Effector memory CD4-positive, alpha-beta T cell (primary cell): ENCODE measurements around the gene ACE.
A peak's percentile ranks its signal among the peaks of the same experiment; 100 is the strongest.

Experiments
- DNase-seq, 3 donors: peaks; one replicate each; pipeline ENCODE4 v3.0.0-alpha.2; 2020
- H3K27ac ChIP-seq: 2 replicates; pipeline ENCODE4 v1.7.0; 2013; ENCODE audit warnings: mild to moderate bottlenecking, low read length, moderate library complexity; ENCODE audit not compliant: insufficient read depth, poor library complexity, severe bottlenecking
- H3K27me3 ChIP-seq: replicated peaks from 2 replicates; pipeline ENCODE4 v1.7.0; 2013; ENCODE audit warnings: mild to moderate bottlenecking, low read length; ENCODE audit not compliant: insufficient read depth, control insufficient read depth, poor library complexity, severe bottlenecking
- H3K36me3 ChIP-seq: 2 replicates; pipeline ENCODE4 v1.7.0; 2013; ENCODE audit warnings: mild to moderate bottlenecking, low read length, moderate library complexity; ENCODE audit not compliant: control insufficient read depth, insufficient read depth
- H3K4me1 ChIP-seq: 2 replicates; pipeline ENCODE4 v1.7.0; 2013; ENCODE audit warnings: low read length, mild to moderate bottlenecking; ENCODE audit not compliant: control insufficient read depth, insufficient read depth, poor library complexity, severe bottlenecking
- H3K4me3 ChIP-seq: 2 replicates; pipeline ENCODE4 v1.7.0; 2013; ENCODE audit warnings: low read length, low read depth, mild to moderate bottlenecking; ENCODE audit not compliant: insufficient read depth, poor library complexity, severe bottlenecking
- H3K9me3 ChIP-seq: 2 replicates; pipeline ENCODE4 v1.7.0; 2013; ENCODE audit warnings: mild to moderate bottlenecking, low read length, moderate library complexity; ENCODE audit not compliant: control insufficient read depth

ACE gene

DNA sequence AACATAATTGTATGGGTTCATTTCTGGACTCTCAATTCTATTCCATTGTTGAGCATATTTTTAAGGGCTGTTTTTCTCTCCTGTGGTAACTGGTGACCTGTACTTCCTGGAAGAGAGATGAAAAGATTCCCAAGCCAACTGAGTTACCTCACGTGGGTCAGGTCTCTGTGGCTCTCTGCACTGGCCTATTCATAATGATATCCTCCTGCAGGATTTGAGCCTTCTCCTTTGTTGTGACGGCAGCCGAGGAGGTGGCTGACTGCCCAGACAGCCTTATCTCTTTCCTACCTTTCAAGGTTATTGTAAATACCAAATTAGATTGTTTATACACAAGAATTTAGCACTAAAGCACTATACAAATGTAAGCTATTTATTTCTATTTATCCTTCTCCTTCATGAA, 2.7 kb upstream of the ACE start:
- Histone ChIP-seq H3K9me3 (no peaks in the 10 kb centered on the region), H3K27me3 (peaks cover 5% of the 10 kb centered on the region), H3K4me3 (no peak overlapping the region), H3K27ac (no peak overlapping the region), H3K4me1 (peaks cover 20% of the 10 kb centered on the region), H3K36me3 (no peaks in the 10 kb centered on the region)
- no peak for DNase-seq

DNA sequence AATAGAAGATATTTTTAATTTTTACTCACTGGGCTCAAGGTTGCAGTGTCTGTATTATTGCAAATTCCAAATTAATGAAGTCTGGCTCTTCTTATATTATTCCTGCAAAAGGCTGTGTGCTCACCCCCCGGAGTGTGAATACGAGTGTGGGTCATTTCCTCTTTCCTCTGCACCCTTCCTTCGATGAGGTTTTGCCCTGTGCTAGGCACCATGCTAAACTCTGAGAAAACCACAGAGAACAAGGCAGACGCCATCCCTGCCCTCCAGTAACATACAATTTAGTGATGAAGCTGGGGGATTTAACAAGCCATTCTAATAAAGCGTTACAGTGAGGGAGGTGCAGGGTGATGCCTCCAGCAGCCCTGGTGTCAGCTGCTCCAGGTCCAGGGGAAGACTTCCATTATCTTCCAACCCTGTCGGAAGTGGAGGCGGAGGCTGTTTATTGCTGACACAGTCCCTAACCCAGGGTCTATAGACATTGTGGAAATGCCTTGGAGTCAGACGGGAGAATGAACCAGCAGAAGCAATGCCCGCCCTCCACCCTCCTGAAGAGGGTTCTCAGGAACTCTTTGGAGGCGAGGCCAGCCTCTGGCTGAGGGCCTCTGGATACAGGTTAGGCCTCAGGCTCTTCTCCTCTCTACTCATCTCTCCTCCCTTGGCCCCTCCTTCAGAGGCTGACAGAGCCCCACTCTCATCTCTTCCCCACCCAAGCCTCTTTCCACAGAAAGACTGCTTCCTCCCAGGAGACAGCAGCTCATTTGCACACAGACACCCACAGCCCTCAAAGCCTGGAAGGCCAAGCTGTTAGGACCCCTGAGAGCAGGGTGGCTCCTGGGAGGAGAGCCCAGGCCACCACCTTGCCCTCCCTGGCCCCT, 2.0 kb upstream of the ACE start:
- H3K4me1 ChIP-seq: peaks cover 20% of the 10 kb centered on the region
- DNase-seq: no peak
- H3K27me3 ChIP-seq: peaks cover 5% of the 10 kb centered on the region
- H3K27ac ChIP-seq: no peak overlapping the region
- no peak overlapping the region for H3K4me3 ChIP-seq
- H3K36me3 ChIP-seq: no peaks in the 10 kb centered on the region
- no peaks in the 10 kb centered on the region for H3K9me3 ChIP-seq

DNA sequence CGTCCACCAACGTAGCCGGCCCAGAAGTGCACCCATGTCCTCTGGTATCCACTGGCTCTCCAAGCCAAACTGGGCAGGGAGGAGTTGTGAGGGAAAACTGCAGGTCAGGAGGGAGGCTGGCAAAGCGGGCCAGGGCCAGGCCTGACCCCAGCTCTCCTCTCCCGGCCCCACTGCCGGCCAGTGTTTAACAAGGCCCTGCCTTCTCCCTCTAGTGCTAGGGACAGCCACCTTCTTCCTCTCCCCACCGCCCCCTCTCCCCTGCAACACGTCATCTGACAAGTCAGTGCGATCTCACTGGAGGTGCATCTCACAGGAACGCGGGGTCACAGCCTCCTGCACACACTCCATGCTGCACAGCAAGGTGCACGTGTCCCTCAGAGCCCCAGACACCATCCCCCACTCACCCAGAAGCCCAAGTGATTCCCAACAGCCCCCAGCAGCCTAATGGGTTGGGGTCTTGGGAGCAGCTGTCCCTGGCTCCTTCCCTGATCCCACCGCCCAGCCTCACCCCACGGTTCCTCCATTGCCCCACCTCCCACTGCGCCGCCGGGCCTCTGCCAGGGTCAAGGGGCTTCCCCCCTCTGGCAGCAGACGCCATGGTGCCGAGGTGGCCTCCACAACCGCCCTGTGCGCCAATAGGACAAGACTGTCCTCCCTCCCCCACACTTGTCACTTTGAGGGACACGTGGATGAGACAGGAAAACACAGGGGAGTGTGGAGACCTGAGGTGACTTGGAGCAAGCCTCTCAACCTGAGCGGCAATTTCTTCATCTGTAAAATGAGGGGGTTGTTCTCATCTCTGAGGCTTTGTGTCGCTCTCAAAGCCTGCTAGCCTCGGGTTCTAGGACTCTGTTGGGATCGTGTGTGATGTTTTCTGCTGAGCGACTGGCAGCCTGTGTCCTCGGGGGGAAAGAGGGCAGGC, 1.1 kb upstream of the ACE start:
- no peak overlapping the region for H3K27ac ChIP-seq
- H3K27me3 ChIP-seq: peaks cover 5% of the 10 kb centered on the region
- H3K4me3 ChIP-seq: peak overlapping the region; percentile 64
- no peaks in the 10 kb centered on the region for H3K36me3 ChIP-seq
- DNase-seq: no peak
- peaks cover 20% of the 10 kb centered on the region for H3K4me1 ChIP-seq
- H3K9me3 ChIP-seq: no peaks in the 10 kb centered on the region

DNA sequence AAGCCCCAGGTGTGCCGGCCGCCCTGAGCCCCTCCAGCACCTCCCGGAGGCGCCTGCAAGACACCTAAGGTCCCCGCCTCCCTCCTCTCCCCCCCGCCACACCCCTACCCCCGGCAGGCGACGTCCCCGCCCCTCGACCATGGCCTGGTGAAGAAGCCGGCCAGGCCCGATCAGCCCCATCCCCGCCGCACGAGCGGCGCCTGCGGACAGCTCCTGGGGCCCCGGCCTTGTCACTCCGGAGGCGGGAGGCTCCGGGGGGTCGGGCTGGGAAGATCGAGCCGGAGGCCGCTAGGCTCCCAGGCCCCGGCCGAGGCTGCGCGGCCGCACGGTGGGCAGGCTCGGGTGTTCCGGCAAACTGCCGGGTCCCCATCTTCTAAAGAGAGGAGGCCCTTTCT, 405 bp upstream of the ACE start:
- peak in 2 of 3 donors; percentile 1 to 3 for DNase-seq
- Histone ChIP-seq H3K9me3 (no peaks in the 10 kb centered on the region), H3K27ac (no peak overlapping the region), H3K4me3 (peak overlapping the region; percentile 64), H3K27me3 (peaks cover 5% of the 10 kb centered on the region), H3K4me1 (peaks cover 20% of the 10 kb centered on the region), H3K36me3 (no peaks in the 10 kb centered on the region)

DNA sequence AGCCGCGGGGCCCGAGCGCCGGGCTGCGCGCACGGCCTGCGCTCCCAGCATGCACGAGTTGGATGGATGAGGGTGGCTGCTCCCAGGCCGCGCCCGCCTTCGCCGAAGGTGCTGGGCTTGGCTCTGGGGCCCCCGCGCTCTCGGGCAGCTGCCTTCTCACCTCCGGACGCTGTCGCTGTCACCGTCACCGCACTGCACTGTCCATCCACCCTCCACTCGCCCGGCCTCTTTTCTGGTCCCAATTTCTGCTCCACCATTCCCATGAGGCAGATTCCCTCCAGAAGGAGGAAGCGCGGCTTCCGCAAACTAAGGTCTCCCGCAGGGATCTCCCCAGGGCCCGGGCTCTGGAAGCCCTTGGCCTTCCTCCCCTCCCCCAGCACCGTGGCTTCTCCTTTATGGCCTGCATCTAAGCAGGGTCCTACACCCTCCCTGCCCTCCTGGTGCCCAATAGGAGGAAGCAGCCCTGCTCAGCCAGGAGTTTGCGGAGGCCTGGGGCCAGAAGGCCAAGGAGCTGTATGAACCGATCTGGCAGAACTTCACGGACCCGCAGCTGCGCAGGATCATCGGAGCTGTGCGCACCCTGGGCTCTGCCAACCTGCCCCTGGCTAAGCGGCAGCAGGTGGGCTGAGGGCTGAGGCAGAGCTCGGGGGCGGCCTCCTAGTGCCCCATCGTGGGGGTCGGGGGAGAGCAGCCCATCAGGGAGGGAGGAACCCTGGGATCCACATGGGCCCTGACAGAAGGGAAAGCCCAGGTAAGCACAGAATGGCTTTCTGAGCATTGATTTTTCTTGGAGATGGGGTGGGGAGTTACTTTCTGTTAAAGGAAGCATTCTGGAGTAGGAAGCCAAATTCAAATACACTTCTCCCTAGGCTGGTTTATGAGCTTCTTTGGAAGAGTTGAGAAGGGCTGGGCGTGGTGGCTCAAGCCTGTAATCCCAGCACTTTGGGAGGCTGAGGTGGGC, 899 bp downstream of the ACE start:
- no peak for DNase-seq
- peak overlapping the region; percentile 64 for H3K4me3 ChIP-seq
- H3K27me3 ChIP-seq: peaks cover 5% of the 10 kb centered on the region

DNA sequence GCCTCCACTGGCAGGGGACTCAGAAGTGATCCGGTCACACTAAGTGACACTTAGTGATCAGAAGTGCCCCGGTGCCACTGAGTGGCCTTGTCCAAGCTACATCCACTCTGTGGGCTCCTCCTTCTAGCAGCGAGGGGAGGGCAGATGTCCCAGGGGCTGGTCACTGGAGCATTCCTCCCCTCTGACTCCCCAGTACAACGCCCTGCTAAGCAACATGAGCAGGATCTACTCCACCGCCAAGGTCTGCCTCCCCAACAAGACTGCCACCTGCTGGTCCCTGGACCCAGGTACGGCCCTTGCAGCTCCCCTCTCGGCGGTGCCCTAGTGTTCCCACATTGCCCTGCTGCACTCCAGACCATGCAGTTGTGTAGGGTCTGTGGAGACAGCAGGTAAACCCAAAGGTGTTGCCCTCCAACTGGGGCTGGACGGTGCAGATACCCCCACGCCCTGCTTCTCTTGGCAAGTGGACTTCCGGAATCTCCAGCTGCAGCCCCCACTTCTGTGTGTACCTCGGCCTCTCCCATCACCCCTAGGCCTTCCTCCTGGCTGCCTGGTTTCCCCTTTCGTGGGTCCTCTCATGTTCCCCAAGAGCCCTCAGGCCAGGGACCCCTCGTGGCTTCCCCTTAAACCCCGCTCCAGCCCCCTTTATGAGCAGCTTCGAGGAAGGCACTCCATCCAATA, 2.1 kb downstream of the ACE start:
- H3K9me3 ChIP-seq: no peaks in the 10 kb centered on the region
- peaks cover 5% of the 10 kb centered on the region for H3K27me3 ChIP-seq
- H3K36me3 ChIP-seq: no peaks in the 10 kb centered on the region
- H3K27ac ChIP-seq: no peak overlapping the region
- no peak overlapping the region for H3K4me3 ChIP-seq
- DNase-seq: peak; percentile 60 to 66 (median 61)
- peaks cover 20% of the 10 kb centered on the region for H3K4me1 ChIP-seq

More for the DNA sequence above, 899 bp downstream of the ACE start:
- H3K36me3 ChIP-seq: no peaks in the 10 kb centered on the region
- H3K27ac ChIP-seq: no peak overlapping the region
- peaks cover 20% of the 10 kb centered on the region for H3K4me1 ChIP-seq
- H3K9me3 ChIP-seq: no peaks in the 10 kb centered on the region

DNA sequence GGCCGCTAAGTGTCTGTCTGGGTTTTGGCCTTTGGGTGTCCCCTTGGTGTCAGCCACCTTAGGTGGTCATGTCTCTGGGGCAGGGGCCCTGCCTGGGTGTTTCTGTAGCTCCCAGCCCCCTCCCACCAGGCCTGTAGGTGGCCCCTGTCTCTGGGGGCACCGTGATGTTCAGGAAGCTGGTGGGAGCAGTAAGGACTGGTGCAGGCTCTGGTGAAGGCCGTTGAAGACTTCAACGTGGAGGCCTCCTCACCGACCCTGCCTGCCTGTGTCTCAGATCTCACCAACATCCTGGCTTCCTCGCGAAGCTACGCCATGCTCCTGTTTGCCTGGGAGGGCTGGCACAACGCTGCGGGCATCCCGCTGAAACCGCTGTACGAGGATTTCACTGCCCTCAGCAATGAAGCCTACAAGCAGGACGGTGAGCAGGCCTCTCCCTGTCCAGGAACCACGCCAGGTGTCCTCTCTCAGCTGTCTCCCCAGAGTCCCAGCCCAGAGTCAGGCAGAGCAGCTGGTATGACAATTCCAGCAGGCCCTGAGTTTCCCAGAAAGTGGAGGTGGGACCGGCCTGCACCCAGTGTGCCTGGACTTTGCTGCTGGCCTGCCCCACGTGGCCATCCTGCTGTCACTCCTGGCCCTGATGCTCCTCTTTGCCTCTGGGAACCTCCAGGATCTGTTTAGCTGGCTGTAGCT, 2.8 kb downstream of the ACE start:
- Histone ChIP-seq H3K9me3 (no peaks in the 10 kb centered on the region), H3K36me3 (no peaks in the 10 kb centered on the region), H3K27ac (no peak overlapping the region), H3K4me1 (peaks cover 20% of the 10 kb centered on the region), H3K4me3 (no peak overlapping the region), H3K27me3 (peaks cover 5% of the 10 kb centered on the region)
- no peak for DNase-seq

DNA sequence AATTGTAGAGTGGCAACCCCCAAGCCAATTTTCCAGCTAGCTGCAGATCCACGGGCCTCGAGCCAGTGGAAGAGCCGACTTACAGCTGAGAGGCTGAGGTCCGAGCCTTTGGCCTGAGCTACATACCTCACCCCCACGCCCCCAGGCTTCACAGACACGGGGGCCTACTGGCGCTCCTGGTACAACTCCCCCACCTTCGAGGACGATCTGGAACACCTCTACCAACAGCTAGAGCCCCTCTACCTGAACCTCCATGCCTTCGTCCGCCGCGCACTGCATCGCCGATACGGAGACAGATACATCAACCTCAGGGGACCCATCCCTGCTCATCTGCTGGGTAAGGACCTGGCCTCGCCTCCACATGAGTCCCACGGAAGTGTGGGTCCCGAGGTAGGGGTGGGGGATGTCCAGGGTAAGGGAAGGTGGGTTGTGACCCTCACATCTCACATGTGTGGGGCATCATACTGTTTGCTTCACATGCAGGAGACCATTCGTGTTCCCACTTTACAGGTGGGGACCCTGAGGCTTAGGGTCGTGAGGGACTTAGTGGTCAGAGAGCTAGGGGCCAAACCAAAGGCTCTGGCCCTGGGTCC, 3.4 kb downstream of the ACE start:
- DNase-seq: no peak
- no peaks in the 10 kb centered on the region for H3K9me3 ChIP-seq
- H3K4me1 ChIP-seq: peaks cover 20% of the 10 kb centered on the region
- no peak overlapping the region for H3K4me3 ChIP-seq
- no peaks in the 10 kb centered on the region for H3K36me3 ChIP-seq
- H3K27ac ChIP-seq: no peak overlapping the region
- H3K27me3 ChIP-seq: peaks cover 5% of the 10 kb centered on the region
